Heart left ventricle (tissue), 13 donors: ENCODE measurements around the gene RFNG.

Experiments used
- POLR2A ChIP-seq, 2 donors: fragments of 450-650 bp; IDR thresholded peaks; one replicate each; pipeline ENCODE4 v1.6.1; 2017; ENCODE audit warnings: antibody characterized with exemption in 2 of 2, mild to moderate bottlenecking in 2 of 2, moderate library complexity in 2 of 2
- TF ChIP-seq, protein P1 (sequence below), 12 donors: fragments of 200-600 bp; sonication (generic) in 4 of 12; IDR thresholded peaks; one replicate each; pipeline versions ENCODE4 v1.5.0 to v1.8.0; 2018 to 2022; ENCODE audit warnings: antibody characterized with exemption in 12 of 12, mild to moderate bottlenecking in 5 of 12
- donor health status: ischemic (EF 13 %, LVEDD 7.1; RV severe dilation, severe dysfunction).
- donor health status: DM: no; HTN: yes; CAD: no.
- donor health status: DM: no; HTN: no; CAD: no.
- donor health status: ischemic (EF 25% LVEDD 6.9; RV normal size, moderate dysfunction).
- donor health status: ischemic (EF 25% LVEDD 5.7; RV mildly dilated, moderate dysfunction).
- donor health status: ischemic (EF 35%, LVEDD 5.7; RV mildly dilated, moderate dysfunction).
- donor health status: nonischemic (EF 11% LVEDD 7.7; RV severe dilation, severe dysfunction).
- donor health status: DM: yes; HTN: yes; CAD: no.
- donor health status: PGD.
- donor health status: ischemic (EF 29% LVEDD 5.4; RV normal size, mild dysfunction).
- donor health status: nonischemic (EF 23%, LVEDD 6.1; RV moderate dilation, normal function).

DNA sequence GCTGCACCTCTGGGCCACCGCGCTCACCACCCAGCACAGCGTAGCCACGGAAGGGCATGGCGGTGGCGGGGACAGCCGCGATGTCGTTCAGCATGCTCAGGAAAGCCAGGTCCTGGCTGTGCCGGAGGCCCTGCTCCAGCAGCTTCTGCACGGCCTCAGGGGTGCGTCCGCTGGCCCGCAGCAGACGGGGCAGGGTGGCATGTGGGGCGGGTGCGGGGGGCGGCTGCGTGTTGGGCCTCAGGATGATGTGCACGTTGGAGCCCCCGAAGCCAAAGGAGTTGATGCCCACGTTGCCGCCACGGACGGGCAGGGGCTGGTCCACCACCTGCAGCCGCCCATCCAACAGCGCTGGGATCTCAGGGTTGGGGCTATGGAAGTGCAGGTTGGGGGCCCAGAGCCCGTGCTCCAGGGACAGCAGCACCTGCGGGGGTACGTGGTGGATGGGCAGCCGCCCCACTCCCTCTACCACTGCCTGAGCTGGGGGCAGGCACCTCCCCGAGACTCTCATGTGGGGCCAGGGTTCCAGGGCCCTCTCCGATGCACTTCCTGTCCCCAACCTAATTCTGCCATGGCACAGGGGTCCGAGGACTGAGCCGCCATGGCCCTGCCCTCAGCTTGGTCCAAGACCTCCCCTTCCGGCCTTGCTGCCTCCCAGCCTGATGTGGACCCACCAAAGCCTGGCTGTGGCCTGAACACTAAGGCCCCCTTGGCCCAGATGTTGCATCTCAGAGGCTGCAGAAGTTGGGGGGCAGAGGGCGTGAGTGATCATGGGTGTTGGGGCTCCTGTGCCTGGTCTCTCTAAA, 39.9 kb upstream of the RFNG start:
- TF ChIP-seq, protein P1, sequence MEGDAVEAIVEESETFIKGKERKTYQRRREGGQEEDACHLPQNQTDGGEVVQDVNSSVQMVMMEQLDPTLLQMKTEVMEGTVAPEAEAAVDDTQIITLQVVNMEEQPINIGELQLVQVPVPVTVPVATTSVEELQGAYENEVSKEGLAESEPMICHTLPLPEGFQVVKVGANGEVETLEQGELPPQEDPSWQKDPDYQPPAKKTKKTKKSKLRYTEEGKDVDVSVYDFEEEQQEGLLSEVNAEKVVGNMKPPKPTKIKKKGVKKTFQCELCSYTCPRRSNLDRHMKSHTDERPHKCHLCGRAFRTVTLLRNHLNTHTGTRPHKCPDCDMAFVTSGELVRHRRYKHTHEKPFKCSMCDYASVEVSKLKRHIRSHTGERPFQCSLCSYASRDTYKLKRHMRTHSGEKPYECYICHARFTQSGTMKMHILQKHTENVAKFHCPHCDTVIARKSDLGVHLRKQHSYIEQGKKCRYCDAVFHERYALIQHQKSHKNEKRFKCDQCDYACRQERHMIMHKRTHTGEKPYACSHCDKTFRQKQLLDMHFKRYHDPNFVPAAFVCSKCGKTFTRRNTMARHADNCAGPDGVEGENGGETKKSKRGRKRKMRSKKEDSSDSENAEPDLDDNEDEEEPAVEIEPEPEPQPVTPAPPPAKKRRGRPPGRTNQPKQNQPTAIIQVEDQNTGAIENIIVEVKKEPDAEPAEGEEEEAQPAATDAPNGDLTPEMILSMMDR (IDR thresholded peaks at IDR 0.05) = no peak
- no peak for TF ChIP-seq POLR2A (IDR thresholded peaks at IDR 0.05)
